Stomach (tissue), 9 donors: ENCODE measurements around the gene TFRC. TPM values are rescaled to one million over a fixed set of nuclear protein-coding genes. Genes with fewer than 3 reads are reported as not detected.

ENCODE experiments used
- DNase-seq, 2 donors: peaks; one replicate each; pipeline versions ENCODE4 v3.0.0 to v3.0.0-alpha.2; 2013 to 2019
- H3K27ac ChIP-seq, 5 donors: fragments of 200-600 bp in 4 of 5; sonication (generic) in 4 of 5; one replicate each; pipeline ENCODE4 v1.5.1; 2013 to 2019; ENCODE audit warnings: mild to moderate bottlenecking in 1 of 5, moderate library complexity in 1 of 5
- H3K27me3 ChIP-seq, 3 donors: fragments of 200-600 bp; sonication (generic); one replicate each; pipeline ENCODE4 v1.5.1; 2017 to 2019; ENCODE audit warnings: mixed run types in 1 of 3
- H3K36me3 ChIP-seq, 4 donors: fragments of 200-600 bp; sonication (generic); 1 replicate in 3 of 4; 2 replicates in 1 of 4; pipeline ENCODE4 v1.5.1; 2016 to 2019
- H3K4me1 ChIP-seq, 4 donors: fragments of 200-600 bp; sonication (generic); one replicate each; pipeline ENCODE4 v1.5.1; 2016 to 2019
- H3K4me3 ChIP-seq, 4 donors: fragments of 200-600 bp; sonication (generic) in 3 of 4; one replicate each; pipeline ENCODE4 v1.5.1; 2016 to 2019; ENCODE audit warnings: mild to moderate bottlenecking in 1 of 4
- H3K9me3 ChIP-seq, 4 donors: fragments of 200-600 bp; sonication (generic); one replicate each; pipeline ENCODE4 v1.5.1; 2016 to 2019
- CTCF ChIP-seq, 7 experiments: fragments of 450-650 bp in 4 of 7; fragments of 200-600 bp in 3 of 7; sonication (generic) in 3 of 7; IDR thresholded peaks; one replicate each; pipeline ENCODE4 v1.5.1; 2016 to 2019; ENCODE audit warnings: antibody characterized with exemption in 7 of 7, control low read depth in 2 of 7, mild to moderate bottlenecking in 1 of 7
- EP300 ChIP-seq: sonication (generic); formaldehyde crosslinking; IDR thresholded peaks from one replicate; pipeline ENCODE4 v1.6.1; 2017; ENCODE audit warnings: antibody characterized with exemption
- POLR2A ChIP-seq, 4 donors: fragments of 450-650 bp; IDR thresholded peaks; one replicate each; pipeline ENCODE4 v1.6.1; 2016; ENCODE audit warnings: antibody characterized with exemption in 4 of 4, control low read depth in 2 of 4, mild to moderate bottlenecking in 1 of 4, moderate library complexity in 1 of 4
- POLR2AphosphoS5 ChIP-seq, 3 donors: sonication (generic); formaldehyde crosslinking; IDR thresholded peaks; one replicate each; pipeline ENCODE4 v1.6.1; 2016; ENCODE audit warnings: antibody characterized with exemption in 3 of 3
- WGBS, 5 donors: extraction: QIAGEN DNeasy Blood & Tissue Kit in 3 of 5; methylation state at CpG; one replicate each; pipeline versions ENCODE4 v1.1.5 to v1.1.7; 2013 to 2018; 5-methylcytosine and 5-hydroxymethylcytosine counted together
- intact Hi-C: fragments of 100-400 bp; cut with DNase I; formaldehyde crosslinking; loops from one replicate; pipeline ENCODE4 v1.15.1; 2023; ENCODE audit warnings: low total_unique reads
- polyA plus RNA-seq, 3 donors: library from polyadenylated mRNA; stranded (reverse); fragments of 200-250 nt; gene quantifications; one replicate each; pipeline ENCODE4 v1.2.3, GENCODE V29; 2013
- total RNA-seq, 5 donors: library from RNA; depleted of rRNA; stranded (reverse); fragments of >200 nt; gene quantifications; one replicate each; pipeline versions ENCODE4 v1.1.0 to v1.2.3, GENCODE V29; 2014 to 2016
- donor health status: healthy with polysubstance abuse.
- donor health status: Bipolar disorder and iron deficiency.
- donor health status: healthy.

The TFRC gene
- total and polyA plus RNA-seq, 8 donors: 5.5 to 289 (median 42.1) TPM

DNA sequence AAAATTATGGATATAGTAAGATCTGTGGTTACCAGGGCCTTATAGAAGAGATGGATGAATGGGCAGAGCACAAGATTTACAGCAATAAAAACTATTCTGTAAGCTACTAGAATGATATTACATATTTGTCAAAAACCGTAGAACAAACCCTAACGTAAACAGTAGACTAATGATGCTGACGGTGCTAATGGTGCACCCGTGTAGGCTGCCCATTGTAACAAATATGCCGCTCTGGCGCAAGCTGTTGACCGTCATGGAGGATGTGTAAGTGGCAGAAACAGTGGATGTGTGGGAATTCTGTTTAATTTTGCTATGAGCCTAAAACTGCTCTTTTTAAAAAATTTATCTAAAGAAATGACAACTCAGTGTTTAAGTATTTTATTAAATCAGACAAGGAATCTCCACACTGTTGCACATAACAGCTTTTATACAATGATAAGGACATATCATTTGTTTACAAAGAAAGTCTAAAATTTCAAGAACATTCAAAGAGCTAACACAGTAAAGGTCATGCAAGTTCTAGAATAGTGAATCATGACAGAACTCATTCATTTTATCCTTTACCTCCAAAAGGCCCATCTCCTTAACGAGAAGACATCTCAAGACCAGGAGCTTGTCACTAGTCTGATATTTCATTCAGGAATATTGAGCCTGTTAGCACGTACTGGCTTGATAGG, 32.8 kb downstream of the TFRC start:
- peaks cover 42 to 68% (median 61%) of the 10 kb centered on the region in 4 donors for H3K36me3 ChIP-seq
- intact Hi-C loops: no loop called here
- H3K27me3 ChIP-seq: no peaks in the 10 kb centered on the region

DNA sequence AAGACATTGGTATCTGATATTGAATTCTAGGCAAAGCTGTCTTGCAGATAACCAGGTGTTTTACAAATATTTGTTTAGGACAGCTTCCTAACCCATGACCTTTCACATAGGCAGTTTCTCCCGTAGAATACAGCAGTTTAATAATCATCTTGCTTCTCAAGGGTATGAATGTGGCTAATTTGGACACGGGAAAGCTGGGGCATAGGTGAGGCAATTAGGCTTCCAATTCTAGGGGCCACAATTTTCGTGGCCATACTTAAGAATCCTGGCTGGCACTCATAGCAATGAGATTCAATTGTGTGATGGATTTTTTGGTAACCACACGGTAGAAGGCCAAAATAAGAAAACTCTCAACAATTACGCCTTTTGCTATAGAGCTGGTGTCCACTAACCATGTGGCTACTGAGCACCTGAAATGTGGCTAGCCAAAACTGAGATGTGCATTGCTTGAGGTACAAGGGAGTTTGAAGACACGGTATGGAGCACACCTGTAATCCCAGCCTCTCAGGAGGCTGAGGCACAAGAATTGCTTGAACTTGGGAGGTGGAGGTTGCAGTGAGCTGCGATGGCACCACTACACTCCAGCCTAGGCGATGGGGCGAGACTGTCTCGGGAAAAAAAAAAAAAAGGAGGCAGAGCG, 34.4 kb downstream of the TFRC start:
- H3K4me3 ChIP-seq: no peak overlapping the region
- peaks cover 27 to 53% (median 45%) of the 10 kb centered on the region in 4 donors for H3K36me3 ChIP-seq
- H3K27ac ChIP-seq: no peak overlapping the region
- H3K27me3 ChIP-seq: no peaks in the 10 kb centered on the region
- no peaks in the 10 kb centered on the region for H3K9me3 ChIP-seq
- 75 to 93% (median 81%) methylated on average over 8 to 11 of the region's 11 CpGs for WGBS, 5 donors
- H3K4me1 ChIP-seq: peaks cover 3 to 25% (median 14%) of the 10 kb centered on the region in 4 donors
- no peak for DNase-seq
- TF ChIP-seq POLR2A (IDR thresholded peaks at IDR 0.05): no peak
- no peak for TF ChIP-seq CTCF (IDR thresholded peaks at IDR 0.05)
- no peak for TF ChIP-seq EP300
- no peak for TF ChIP-seq POLR2AphosphoS5 (IDR thresholded peaks at IDR 0.05)
- intact Hi-C loops: no loop called here

More for the DNA sequence above, 32.8 kb downstream of the TFRC start:
- no peak for TF ChIP-seq POLR2AphosphoS5 (IDR thresholded peaks at IDR 0.05)
- no peak for TF ChIP-seq CTCF (IDR thresholded peaks at IDR 0.05)
- no peak for TF ChIP-seq EP300
- no peak for TF ChIP-seq POLR2A (IDR thresholded peaks at IDR 0.05)
- no peak for DNase-seq
- H3K27ac ChIP-seq: no peak overlapping the region
- 79 to 85% (median 80%) methylated on average over 9 of the region's 9 CpGs for WGBS, 5 donors
- no peaks in the 10 kb centered on the region for H3K9me3 ChIP-seq
- no peak overlapping the region for H3K4me3 ChIP-seq
- peaks cover 3 to 25% (median 14%) of the 10 kb centered on the region in 4 donors for H3K4me1 ChIP-seq

DNA sequence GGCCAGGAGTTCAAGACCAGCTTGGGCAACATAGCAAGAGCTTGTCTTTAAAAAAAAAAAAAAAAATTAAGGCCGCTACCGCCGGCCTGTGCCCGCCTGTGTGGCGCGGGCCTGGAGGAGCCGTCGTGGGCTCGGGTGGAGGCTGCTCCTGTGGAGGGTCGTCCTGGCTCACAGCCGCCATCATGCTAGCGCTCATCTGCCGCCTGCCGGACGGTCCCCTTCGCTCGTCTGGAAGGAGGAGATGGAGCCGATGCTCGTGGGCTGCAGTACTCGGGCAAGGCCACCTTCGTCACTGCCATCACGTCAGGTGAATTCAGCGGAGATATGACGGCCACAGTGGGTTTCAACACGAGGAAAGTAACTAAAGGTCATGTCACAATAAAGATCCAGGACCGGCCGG, 37.4 kb downstream of the TFRC start:
- no peak overlapping the region for H3K4me3 ChIP-seq
- intact Hi-C loops: no loop called here
- H3K36me3 ChIP-seq: peaks cover 11 to 23% (median 15%) of the 10 kb centered on the region in 4 donors
- WGBS, 5 donors: 96 to 98% (median 97%) methylated on average over 25 to 27 of the region's 27 CpGs
- peaks cover 3 to 25% (median 14%) of the 10 kb centered on the region in 4 donors for H3K4me1 ChIP-seq
- TF ChIP-seq CTCF (IDR thresholded peaks at IDR 0.05) (no peak), POLR2A (IDR thresholded peaks at IDR 0.05) (no peak), POLR2AphosphoS5 (IDR thresholded peaks at IDR 0.05) (no peak), EP300 (no peak)
- H3K27me3 ChIP-seq: no peaks in the 10 kb centered on the region
- no peak for DNase-seq
- H3K9me3 ChIP-seq: peaks cover 0 to 12% (median 8%) of the 10 kb centered on the region in 4 donors
- H3K27ac ChIP-seq: no peak overlapping the region

DNA sequence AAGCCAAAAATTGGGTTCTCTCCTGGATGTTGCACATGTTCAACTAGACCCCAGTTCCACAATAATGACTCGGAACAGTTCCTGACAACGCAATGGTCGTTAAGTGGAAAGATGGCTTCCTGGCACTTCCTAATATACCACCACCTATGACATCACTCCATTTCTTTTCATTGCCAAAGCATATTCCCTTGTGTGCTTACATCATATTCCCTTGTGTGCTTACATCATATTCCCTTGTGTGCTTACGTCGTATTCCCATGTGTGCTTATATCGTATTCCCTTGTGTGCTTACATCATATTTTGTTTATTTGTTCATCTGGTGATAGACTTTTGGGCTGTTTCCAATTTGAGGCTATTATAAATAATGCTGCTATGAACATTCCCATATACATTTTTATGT, 39.2 kb downstream of the TFRC start:
- Histone ChIP-seq H3K36me3 (peaks cover 0 to 7% (median 0%) of the 10 kb centered on the region in 4 donors), H3K9me3 (peaks cover 0 to 12% (median 8%) of the 10 kb centered on the region in 4 donors), H3K4me3 (no peak overlapping the region), H3K27ac (no peak overlapping the region), H3K4me1 (peaks cover 0 to 16% (median 10%) of the 10 kb centered on the region in 4 donors), H3K27me3 (no peaks in the 10 kb centered on the region)
- 95 to 97% (median 97%) methylated on average over 6 of the region's 6 CpGs for WGBS, 5 donors
- intact Hi-C loops: no loop called here
- no peak for DNase-seq
- no peak for TF ChIP-seq CTCF (IDR thresholded peaks at IDR 0.05)
- no peak for TF ChIP-seq POLR2A (IDR thresholded peaks at IDR 0.05)
- TF ChIP-seq POLR2AphosphoS5 (IDR thresholded peaks at IDR 0.05): no peak
- no peak for TF ChIP-seq EP300
